Lung (tissue), 12 donors: Measurements from ENCODE around the gene ARMS2. TPM values are rescaled to one million over a fixed set of nuclear protein-coding genes. Genes with fewer than 3 reads are reported as not detected.

ENCODE experiments used
- ATAC-seq: fragments of 200-7000 bp; cut with Tn5 transposase; one replicate; pipeline ENCODE4 v1.9.1; 2020; ENCODE audit warnings: moderate number of reproducible peaks; ENCODE audit not compliant: insufficient read depth, low FRiP score
- DNase-seq, 3 donors: peaks; one replicate each; pipeline ENCODE4 v3.0.0-alpha.2; 2013 to 2017
- H3K27ac ChIP-seq, 2 donors: one replicate each; pipeline ENCODE4 v1.5.1; 2013; ENCODE audit warnings: mild to moderate bottlenecking in 2 of 2, moderate library complexity in 2 of 2, control low read depth in 1 of 2, inconsistent platforms in 1 of 2, low read depth in 1 of 2, low read length in 1 of 2
- H3K27me3 ChIP-seq, 3 donors: one replicate each; pipeline ENCODE4 v1.5.1; 2013; ENCODE audit warnings: low read length in 2 of 3; ENCODE audit not compliant: control insufficient read depth in 3 of 3, insufficient read depth in 3 of 3
- H3K36me3 ChIP-seq, 4 donors: one replicate each; pipeline ENCODE4 v1.5.1; 2013; ENCODE audit warnings: low read length in 4 of 4, mild to moderate bottlenecking in 1 of 4, moderate library complexity in 1 of 4; ENCODE audit not compliant: control insufficient read depth in 4 of 4, insufficient read depth in 4 of 4
- H3K4me1 ChIP-seq, 5 donors: one replicate each; pipeline ENCODE4 v1.5.1; 2013; ENCODE audit warnings: low read length in 5 of 5, mild to moderate bottlenecking in 2 of 5, moderate library complexity in 1 of 5; ENCODE audit not compliant: control insufficient read depth in 5 of 5, insufficient read depth in 5 of 5
- H3K4me3 ChIP-seq: one replicate; pipeline ENCODE4 v1.5.1; 2013; ENCODE audit warnings: mild to moderate bottlenecking, control low read depth, moderate library complexity
- H3K9ac ChIP-seq, 2 donors: one replicate each; pipeline ENCODE4 v1.5.1; 2013; ENCODE audit warnings: low read length in 2 of 2, control low read depth in 1 of 2; ENCODE audit not compliant: insufficient read depth in 1 of 2
- H3K9me3 ChIP-seq, 4 donors: one replicate each; pipeline ENCODE4 v1.5.1; 2013; ENCODE audit warnings: low read length in 3 of 4, mild to moderate bottlenecking in 1 of 4, moderate library complexity in 1 of 4; ENCODE audit not compliant: control insufficient read depth in 4 of 4, insufficient read depth in 3 of 4
- CTCF ChIP-seq: IDR thresholded peaks from 2 replicates; pipeline ENCODE4 v1.5.1; 2012; ENCODE audit warnings: mild to moderate bottlenecking; ENCODE audit errors: control extremely low read depth, extremely low read depth
- WGBS, 2 donors: extraction: QIAGEN DNeasy Blood & Tissue Kit; methylation state at CpG; one replicate each; pipeline ENCODE4 v1.1.7; 2013; 5-methylcytosine and 5-hydroxymethylcytosine counted together
- polyA plus RNA-seq, 2 donors: library from polyadenylated mRNA; stranded (reverse); fragments of 200-250 nt; gene quantifications; one replicate each; pipeline ENCODE4 v1.2.1, GENCODE V29; 2013
- total RNA-seq, 2 donors: library from RNA; depleted of rRNA in 1 of 2; stranded (reverse); fragments of >200 nt in 1 of 2; gene quantifications; one replicate each; pipeline ENCODE4 v1.2.1, GENCODE V29; 2014 to 2021
- donor health status: control.
- donor health status: control.
- donor health status: Bipolar disorder and iron deficiency.
- donor health status: healthy.
- donor health status: DM: yes; HTN: yes; CAD: no.

Gene ARMS2
- total and polyA plus RNA-seq, 4 donors = not detected

- no peak overlapping the region for H3K4me3 ChIP-seq
- peaks cover 0 to 35% (median 16%) of the 10 kb centered on the region in 5 donors for H3K4me1 ChIP-seq
- 17 to 31% methylated on average over 15 of the region's 15 CpGs for WGBS, 2 donors
- H3K9ac ChIP-seq = no peak overlapping the region
- H3K27me3 ChIP-seq = peaks cover 0 to 4% (median 4%) of the 10 kb centered on the region in 3 donors
- ATAC-seq (no peak), DNase-seq (peak in 1 of 3 donors; percentile 36)
- H3K27ac ChIP-seq = peak overlapping the region in 1 of 2 donors; percentile 64
- no peak for TF ChIP-seq CTCF
- no peaks in the 10 kb centered on the region for H3K36me3 ChIP-seq
- no peaks in the 10 kb centered on the region for H3K9me3 ChIP-seq
These were observed 19.8 kb downstream of the ARMS2 start for GRCh38 chr10:122474131-122474818.

GRCh38 chr10:122475100-122475499 is 20.6 kb downstream of the ARMS2 start:
- DNase-seq (peak; percentile 66 to 84 (median 73)), ATAC-seq (peak; percentile 39)
- no peaks in the 10 kb centered on the region for H3K36me3 ChIP-seq
- peaks cover 0 to 35% (median 13%) of the 10 kb centered on the region in 5 donors for H3K4me1 ChIP-seq
- no peak overlapping the region for H3K27ac ChIP-seq
- no peak for TF ChIP-seq CTCF
- WGBS, 2 donors = 49 to 52% methylated on average over 12 of the region's 12 CpGs
- no peak overlapping the region for H3K4me3 ChIP-seq
- H3K9ac ChIP-seq = no peak overlapping the region
- no peaks in the 10 kb centered on the region for H3K9me3 ChIP-seq
- H3K27me3 ChIP-seq = peaks cover 0 to 4% (median 4%) of the 10 kb centered on the region in 3 donors

GRCh38 chr10:122475591-122476332 is 21.3 kb downstream of the ARMS2 start:
- 64 to 72% methylated on average over 16 of the region's 16 CpGs for WGBS, 2 donors

More at GRCh38 chr10:122475591-122476332, 21.3 kb downstream of the ARMS2 start:
- DNase-seq (no peak), ATAC-seq (no peak)
- Histone ChIP-seq H3K27me3 (peaks cover 0 to 4% (median 4%) of the 10 kb centered on the region in 3 donors), H3K4me3 (no peak overlapping the region), H3K9me3 (no peaks in the 10 kb centered on the region), H3K9ac (no peak overlapping the region), H3K27ac (no peak overlapping the region), H3K4me1 (peaks cover 0 to 35% (median 11%) of the 10 kb centered on the region in 5 donors), H3K36me3 (no peaks in the 10 kb centered on the region)
- TF ChIP-seq CTCF = no peak
